ENCODE results near the gene MLLT1.

GRCh38 chr19:6248341-6248740 is 31.4 kb downstream of the MLLT1 start:
- TF ChIP-seq CTCF (IDR thresholded peaks at IDR 0.05) (no peak), POLR2AphosphoS5 (IDR thresholded peaks at IDR 0.05; ENCODE audit: low read depth, low read length) (no peak), TCF7L2 (IDR thresholded peaks at IDR 0.05; ENCODE audit: low read depth, low read length) (no peak), REST (IDR thresholded peaks at IDR 0.05; ENCODE audit: insufficient read depth in 1 of 2, low read depth in 2 of 2, low read length in 1 of 2) (no peak)

Data from Panc1 (cell line).